PC-9 (cell line): ENCODE measurements around the gene SPDYA. TPM values are rescaled to one million over a fixed set of nuclear protein-coding genes. Genes with fewer than 3 reads are reported as not detected.

Experiments
- Bru-seq: library from RNA; stranded (reverse); fragments of 400-500 nt; gene quantifications from one replicate; lab custom pipeline; 2021; lab: Mats Ljungman, UMichigan
- BruChase-seq, 2 experiments: library from RNA; stranded (reverse); fragments of 400-500 nt; gene quantifications; one replicate each; lab custom pipeline; 2021; lab: Mats Ljungman, UMichigan
- BruUV-seq: library from RNA; stranded (reverse); fragments of 400-500 nt; replicated peaks from 2 replicates; lab custom pipeline; 2021; lab: Mats Ljungman, UMichigan
- CTCF ChIA-PET: fragments of 300-600 bp; sonication (Branson Sonifier 250); formaldehyde crosslinking; loops from one replicate; lab custom pipeline; 2022; ENCODE audit warnings: antibody characterized with exemption; lab: Charles Lee
- POLR2A ChIA-PET: fragments of 300-600 bp; sonication (Branson Sonifier 250); formaldehyde crosslinking; loops from one replicate; lab custom pipeline; 2022; ENCODE audit warnings: antibody characterized with exemption; ENCODE audit not compliant: unreplicated experiment; lab: Charles Lee
- DNase-seq, 2 experiments: peaks; one replicate each; pipeline versions ENCODE4 v3.0.0 to v3.0.0-alpha.2; 2015 to 2022; ENCODE audit warnings: mixed read lengths in 1 of 2
- H2AFZ ChIP-seq: fragments of 200-600 bp; sonication (generic); 2 replicates; pipeline ENCODE4 v1.8.1; 2017; ENCODE audit warnings: antibody characterized with exemption
- H3F3A ChIP-seq: fragments of 200-600 bp; sonication (generic); 2 replicates; pipeline ENCODE4 v1.8.1; 2017; ENCODE audit warnings: antibody characterized with exemption, mild to moderate bottlenecking, low read depth; ENCODE audit not compliant: insufficient read depth
- H3K27ac ChIP-seq: fragments of 200-600 bp; sonication (generic); 2 replicates; pipeline ENCODE4 v1.6.1; 2016; ENCODE audit warnings: mixed run types
- H3K27me3 ChIP-seq: fragments of 200-600 bp; sonication (generic); 2 replicates; pipeline ENCODE4 v1.6.1; 2016; ENCODE audit warnings: low read depth, mixed run types; ENCODE audit not compliant: insufficient read depth
- H3K36me3 ChIP-seq: fragments of 200-600 bp; sonication (generic); 2 replicates; pipeline ENCODE4 v1.6.1; 2016; ENCODE audit warnings: low read depth, mixed run types
- H3K4me1 ChIP-seq: fragments of 200-600 bp; sonication (generic); replicated peaks from 2 replicates; pipeline ENCODE4 v1.6.1; 2016; ENCODE audit warnings: mixed run types; ENCODE audit not compliant: insufficient read depth
- H3K4me2 ChIP-seq: fragments of 200-600 bp; sonication (generic); 2 replicates; pipeline ENCODE4 v1.6.1; 2017; ENCODE audit warnings: mixed run types
- H3K4me3 ChIP-seq: fragments of 200-600 bp; sonication (generic); 2 replicates; pipeline ENCODE4 v1.6.1; 2016; ENCODE audit warnings: mixed run types
- H3K79me2 ChIP-seq: fragments of 200-600 bp; sonication (generic); 2 replicates; pipeline ENCODE4 v1.6.1; 2017; ENCODE audit warnings: low read depth, mixed run types
- H3K9me2 ChIP-seq: fragments of 200-600 bp; sonication (generic); 2 replicates; pipeline ENCODE4 v1.8.1; 2017; ENCODE audit warnings: mild to moderate bottlenecking; ENCODE audit not compliant: insufficient read depth
- H3K9me3 ChIP-seq: fragments of 200-600 bp; sonication (generic); 2 replicates; pipeline ENCODE4 v1.8.1; 2016; ENCODE audit warnings: low read depth; ENCODE audit not compliant: insufficient read depth
- H4K20me1 ChIP-seq: fragments of 200-600 bp; sonication (generic); 2 replicates; pipeline ENCODE4 v1.8.1; 2017; ENCODE audit not compliant: insufficient read depth
- EZH2 ChIP-seq: fragments of 200-600 bp; sonication (generic); IDR thresholded peaks from 2 replicates; pipeline ENCODE4 v1.8.0; 2017; ENCODE audit warnings: antibody characterized with exemption, low read depth
- intact Hi-C: fragments of 100-400 bp; cut with micrococcal nuclease; formaldehyde crosslinking; loops from one replicate; pipeline ENCODE4 v1.10.0; 2022; ENCODE audit not compliant: unreplicated experiment
- long read RNA-seq: library from polyadenylated mRNA; stranded (forward); transcript quantifications from one replicate; pipeline ENCODE4 v2.0.0, GENCODE V29; 2022
- total RNA-seq: library from RNA; stranded (reverse); gene quantifications from 2 replicates; pipeline ENCODE4 v1.2.3, GENCODE V29; 2021
- TF ChIP-seq, protein P1 (sequence below): fragments of 200-600 bp; sonication (generic); conservative IDR thresholded peaks from 2 replicates; pipeline ENCODE4 v1.6.1; 2017; ENCODE audit warnings: mixed run types, antibody characterized with exemption, mild to moderate bottlenecking, moderate library complexity

The SPDYA gene
- total RNA-seq, result 1.9 and 3.0 TPM in 2 replicates
- Bru-seq, nascent RNA, result percentile 60 among the genes with signal in this experiment
- percentile 70 among the genes with signal in this experiment for BruChase-seq, experiment 1, labeled RNA remaining after a 2-hour chase
- percentile 62 among the genes with signal in this experiment for BruChase-seq, experiment 2, labeled RNA remaining after a 6-hour chase
- long read RNA-seq, partial matches to known transcripts, result 0 of 11 reads
- long read RNA-seq, other reads (novel, unspliced or antisense), result 11 of 11 reads

DNA sequence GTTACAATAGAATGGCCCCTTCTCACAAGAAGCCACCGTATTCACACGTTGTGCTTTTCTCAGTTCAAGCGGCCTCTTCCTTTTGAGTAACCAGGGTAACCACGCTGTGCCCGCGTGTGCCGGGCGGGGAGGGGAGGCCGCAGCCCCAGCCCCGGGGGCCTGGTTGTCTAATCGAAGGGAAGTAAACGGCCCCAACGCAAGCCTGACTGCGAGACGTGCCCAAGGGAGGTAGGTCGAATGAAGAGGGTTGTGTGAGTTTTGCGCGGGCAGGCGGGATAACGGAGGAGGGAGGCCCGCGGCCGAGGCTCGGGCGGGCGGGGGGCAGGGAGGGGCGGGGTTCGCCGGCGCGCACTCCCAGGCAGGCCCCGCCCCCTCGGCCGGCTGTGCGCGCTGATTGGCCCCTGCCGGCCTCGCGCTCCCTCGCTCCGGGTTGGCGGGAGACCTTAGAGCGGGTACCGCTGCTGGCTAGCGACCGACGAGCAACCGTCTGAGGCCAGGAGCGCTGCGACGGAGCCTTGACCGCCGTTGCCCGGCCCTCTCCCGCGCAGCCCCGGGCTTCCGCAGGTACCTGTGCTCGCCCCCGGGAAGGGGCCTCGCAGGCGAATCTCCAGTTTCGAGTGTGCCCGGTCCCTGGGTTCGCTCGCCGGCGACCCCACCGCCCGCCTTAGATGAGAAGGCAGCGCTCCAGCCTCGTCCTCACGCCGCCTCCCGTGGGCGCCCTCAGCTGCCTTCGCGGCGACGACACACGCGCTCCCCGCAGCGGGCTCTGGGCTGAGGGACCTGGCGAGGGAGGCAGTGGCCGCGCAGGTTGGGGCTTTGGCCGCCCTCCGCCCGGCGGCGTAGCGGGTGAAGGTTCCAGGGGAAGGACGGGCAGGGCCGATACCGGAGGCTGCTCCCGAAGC, at the start of gene SPDYA:
Gene SPDYA (plus strand): TSS at position 451 of the 902 bp plus-strand sequence. CDS start 5,181 bp downstream, outside the sequence.
- H4K20me1 ChIP-seq, result no peaks in the 10 kb centered on the region
- H3K9me2 ChIP-seq, result no peaks in the 10 kb centered on the region
- no peaks in the 10 kb centered on the region for H3K79me2 ChIP-seq
- peaks cover 8% of the 10 kb centered on the region; the same call in 1 of the 2 replicates for H3K36me3 ChIP-seq
- H3K4me1 ChIP-seq, result no peaks in the 10 kb centered on the region
- H3K4me3 ChIP-seq, result no peak within 1 kb of the TSS
- no peaks in the 10 kb centered on the region for H3K9me3 ChIP-seq
- H3K27me3 ChIP-seq, result no peaks in the 10 kb centered on the region
- no TSS peak for BruUV-seq
- no peak within 1 kb of the TSS for H3K27ac ChIP-seq
- ChIA-PET POLR2A (no interaction called here), CTCF (no interaction called here)
- H3K4me2 ChIP-seq, result no peak within 1 kb of the TSS
- TF ChIP-seq EZH2, result no peak
- TF ChIP-seq, protein P1, sequence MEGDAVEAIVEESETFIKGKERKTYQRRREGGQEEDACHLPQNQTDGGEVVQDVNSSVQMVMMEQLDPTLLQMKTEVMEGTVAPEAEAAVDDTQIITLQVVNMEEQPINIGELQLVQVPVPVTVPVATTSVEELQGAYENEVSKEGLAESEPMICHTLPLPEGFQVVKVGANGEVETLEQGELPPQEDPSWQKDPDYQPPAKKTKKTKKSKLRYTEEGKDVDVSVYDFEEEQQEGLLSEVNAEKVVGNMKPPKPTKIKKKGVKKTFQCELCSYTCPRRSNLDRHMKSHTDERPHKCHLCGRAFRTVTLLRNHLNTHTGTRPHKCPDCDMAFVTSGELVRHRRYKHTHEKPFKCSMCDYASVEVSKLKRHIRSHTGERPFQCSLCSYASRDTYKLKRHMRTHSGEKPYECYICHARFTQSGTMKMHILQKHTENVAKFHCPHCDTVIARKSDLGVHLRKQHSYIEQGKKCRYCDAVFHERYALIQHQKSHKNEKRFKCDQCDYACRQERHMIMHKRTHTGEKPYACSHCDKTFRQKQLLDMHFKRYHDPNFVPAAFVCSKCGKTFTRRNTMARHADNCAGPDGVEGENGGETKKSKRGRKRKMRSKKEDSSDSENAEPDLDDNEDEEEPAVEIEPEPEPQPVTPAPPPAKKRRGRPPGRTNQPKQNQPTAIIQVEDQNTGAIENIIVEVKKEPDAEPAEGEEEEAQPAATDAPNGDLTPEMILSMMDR, result no peak
- H2AFZ ChIP-seq, result no peak within 1 kb of the TSS
- no peak for DNase-seq
- intact Hi-C loops, result no loop called here
- H3F3A ChIP-seq, result peaks cover 37% of the 10 kb centered on the region

DNA sequence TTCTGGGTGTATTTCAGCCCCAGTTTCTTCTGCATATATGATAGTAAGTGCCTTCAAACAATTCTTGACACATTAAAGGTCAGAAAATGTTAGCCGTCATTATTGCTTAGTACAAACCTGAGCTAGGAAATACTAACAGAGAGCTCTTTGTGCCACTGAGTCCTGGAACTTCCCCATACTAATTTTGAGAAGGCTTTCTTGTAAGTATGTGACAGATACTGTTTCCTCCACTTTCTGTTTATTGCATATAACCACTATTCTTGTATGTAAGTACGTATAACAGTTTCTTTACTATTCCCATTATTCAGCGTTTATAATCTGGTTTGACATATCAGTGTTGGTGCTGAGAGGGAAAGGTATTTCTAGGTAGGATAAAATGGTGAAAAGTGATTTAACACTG, 49.2 kb upstream of the SPDYA start:
- peaks cover 99% of the 10 kb centered on the region for H4K20me1 ChIP-seq
- no peaks in the 10 kb centered on the region for H3K9me3 ChIP-seq

More for the DNA sequence above, 49.2 kb upstream of the SPDYA start:
- Histone ChIP-seq H3K4me1 (peaks cover 12% of the 10 kb centered on the region), H3K9me2 (no peaks in the 10 kb centered on the region), H2AFZ (no peak overlapping the region), H3K4me2 (no peak overlapping the region), H3K79me2 (peaks cover 100% of the 10 kb centered on the region), H3K4me3 (no peak overlapping the region), H3K27me3 (no peaks in the 10 kb centered on the region), H3K27ac (no peak overlapping the region), H3K36me3 (peaks cover 13% of the 10 kb centered on the region), H3F3A (peaks cover 13% of the 10 kb centered on the region; the same call in 1 of the 2 replicates)
- DNase-seq, result no peak
- intact Hi-C loops, result no loop called here
- POLR2A ChIA-PET, result no interaction called here
- no TSS peak for BruUV-seq
- CTCF ChIA-PET, result interaction anchor here (0.5 kb wide), 1 partner anchor 49 kb away, joined by 4 read pairs; no protein-coding TSS in a partner anchor
- TF ChIP-seq, protein P1, result no peak
- no peak for TF ChIP-seq EZH2
